ENCODE measurements around the gene ZNHIT2.

The ZNHIT2 gene

DNA sequence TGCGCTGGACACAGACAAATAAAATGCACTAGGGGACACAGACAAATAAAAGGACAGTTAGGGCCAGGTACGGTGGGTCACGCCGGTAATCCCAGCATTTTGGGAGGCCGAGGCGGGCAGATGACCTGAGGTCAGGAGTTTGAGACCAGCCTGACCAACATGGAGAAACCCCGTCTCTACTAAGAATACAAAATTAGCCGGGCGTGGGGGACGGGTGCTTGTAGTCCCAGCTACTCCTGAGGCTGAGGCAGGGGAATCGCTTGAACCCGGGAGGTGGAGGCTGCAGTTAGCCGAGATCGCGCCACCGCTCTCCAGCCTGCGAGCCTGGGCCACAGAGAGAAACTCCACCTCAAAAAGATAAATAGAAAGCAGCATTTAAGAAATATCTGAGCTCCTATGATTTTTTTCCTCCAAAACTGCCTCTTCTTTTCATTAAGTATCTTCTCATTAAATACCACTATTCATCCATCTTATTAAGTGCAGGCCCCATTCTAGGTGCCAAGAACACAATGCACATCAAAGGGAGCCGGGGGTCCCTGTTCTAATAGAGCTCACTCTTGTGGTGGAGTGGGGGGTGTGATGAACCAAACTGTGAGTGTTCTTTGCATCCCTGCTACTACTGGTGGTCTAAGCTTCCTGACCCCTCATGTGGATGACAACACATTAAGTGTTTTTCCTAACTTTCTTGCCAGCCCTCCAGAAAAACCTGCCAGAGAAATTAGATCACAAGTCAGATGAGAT lies 766 bp upstream of the ZNHIT2 start:
- Histone ChIP-seq H3K27ac (peak overlapping the region in 1 of 2 donors; percentile 46), H3K4me3 (no peak overlapping the region)
- DNase-seq (ENCODE audit: low spot score), result no peak
- TF ChIP-seq, protein P1, sequence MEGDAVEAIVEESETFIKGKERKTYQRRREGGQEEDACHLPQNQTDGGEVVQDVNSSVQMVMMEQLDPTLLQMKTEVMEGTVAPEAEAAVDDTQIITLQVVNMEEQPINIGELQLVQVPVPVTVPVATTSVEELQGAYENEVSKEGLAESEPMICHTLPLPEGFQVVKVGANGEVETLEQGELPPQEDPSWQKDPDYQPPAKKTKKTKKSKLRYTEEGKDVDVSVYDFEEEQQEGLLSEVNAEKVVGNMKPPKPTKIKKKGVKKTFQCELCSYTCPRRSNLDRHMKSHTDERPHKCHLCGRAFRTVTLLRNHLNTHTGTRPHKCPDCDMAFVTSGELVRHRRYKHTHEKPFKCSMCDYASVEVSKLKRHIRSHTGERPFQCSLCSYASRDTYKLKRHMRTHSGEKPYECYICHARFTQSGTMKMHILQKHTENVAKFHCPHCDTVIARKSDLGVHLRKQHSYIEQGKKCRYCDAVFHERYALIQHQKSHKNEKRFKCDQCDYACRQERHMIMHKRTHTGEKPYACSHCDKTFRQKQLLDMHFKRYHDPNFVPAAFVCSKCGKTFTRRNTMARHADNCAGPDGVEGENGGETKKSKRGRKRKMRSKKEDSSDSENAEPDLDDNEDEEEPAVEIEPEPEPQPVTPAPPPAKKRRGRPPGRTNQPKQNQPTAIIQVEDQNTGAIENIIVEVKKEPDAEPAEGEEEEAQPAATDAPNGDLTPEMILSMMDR (IDR thresholded peaks at IDR 0.05), result peak; percentile 14

DNA sequence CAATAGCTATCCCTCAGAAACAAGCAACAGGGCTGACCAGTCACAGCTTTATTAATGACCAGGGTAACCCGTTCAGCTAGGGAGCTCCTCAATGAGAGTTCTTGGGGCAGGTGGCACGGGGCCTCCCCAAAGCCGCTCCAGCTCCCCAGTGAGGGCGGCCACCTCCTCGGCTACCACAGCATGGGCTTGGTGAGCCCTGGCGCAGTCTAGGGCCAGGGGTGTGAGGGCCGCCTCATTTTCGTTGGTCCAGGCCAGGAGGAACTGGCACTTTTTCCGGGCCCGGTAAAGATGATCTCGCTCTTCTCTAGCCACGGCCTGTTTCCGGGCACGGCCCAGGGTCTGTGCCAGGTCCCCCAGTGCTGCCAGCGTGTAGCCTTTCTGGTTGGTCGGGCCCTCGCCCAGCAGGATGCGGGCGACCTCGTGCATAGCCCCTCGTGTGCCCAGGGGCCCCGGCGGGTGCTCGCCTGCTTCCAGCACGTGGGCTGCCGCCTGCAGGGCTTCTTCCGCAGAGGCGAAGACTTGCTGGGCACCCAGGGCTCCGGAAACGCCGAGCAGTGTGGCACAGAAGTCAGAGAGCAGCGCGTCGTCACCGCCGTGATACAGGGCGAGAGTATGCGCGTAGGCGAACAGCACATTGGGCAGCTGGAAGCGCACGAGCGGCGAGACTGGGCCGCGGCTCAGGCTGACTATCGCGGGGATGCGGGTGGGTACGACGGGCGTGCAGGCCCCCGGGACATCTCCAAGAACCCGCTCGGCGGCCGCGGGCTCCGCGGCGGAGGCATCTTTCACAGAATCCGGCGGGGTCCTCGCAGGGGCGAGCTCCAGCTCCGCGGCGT lies 913 bp downstream of the ZNHIT2 start:
- no peak for DNase-seq (ENCODE audit: low spot score)
- H3K4me3 ChIP-seq, result peak overlapping the region; percentile 88
- TF ChIP-seq, protein P1 (IDR thresholded peaks at IDR 0.05), result no peak
- peak overlapping the region; percentile 52 to 89 for H3K27ac ChIP-seq

DNA sequence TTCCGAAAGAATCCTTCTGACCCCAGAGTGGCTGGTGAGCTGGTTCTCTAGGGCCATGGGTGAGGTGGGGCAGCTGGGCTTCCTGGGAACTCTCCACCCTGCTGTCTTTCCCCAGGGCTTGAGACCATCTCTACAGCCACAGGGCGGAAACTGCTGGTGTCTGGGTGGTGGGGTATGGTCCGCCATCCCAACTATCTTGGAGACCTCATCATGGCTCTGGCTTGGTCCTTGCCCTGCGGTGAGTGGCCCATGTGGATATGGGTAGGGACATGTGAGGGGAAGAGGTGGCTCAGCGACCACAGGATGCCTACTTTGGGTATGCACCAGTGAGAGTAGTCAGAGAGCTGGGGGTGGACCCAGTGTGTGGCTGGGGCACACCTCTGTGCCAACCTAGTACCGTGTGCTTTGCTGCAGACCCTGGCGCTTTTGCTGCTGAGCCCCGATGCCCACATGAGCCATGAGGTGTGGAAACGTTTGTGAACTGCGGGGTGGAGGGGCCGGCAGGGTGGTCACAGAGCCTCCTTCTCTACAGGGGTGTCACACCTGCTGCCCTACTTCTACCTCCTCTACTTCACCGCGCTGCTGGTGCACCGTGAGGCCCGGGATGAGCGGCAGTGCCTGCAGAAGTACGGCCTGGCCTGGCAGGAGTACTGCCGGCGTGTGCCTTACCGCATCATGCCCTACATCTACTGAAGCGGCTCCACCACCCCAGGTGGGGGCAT lies 2.0 kb downstream of the ZNHIT2 start:
- no peak overlapping the region for H3K4me3 ChIP-seq
- DNase-seq (ENCODE audit: low spot score), result no peak
- TF ChIP-seq, protein P1 (IDR thresholded peaks at IDR 0.05), result no peak
- H3K27ac ChIP-seq, result no peak overlapping the region

DNA sequence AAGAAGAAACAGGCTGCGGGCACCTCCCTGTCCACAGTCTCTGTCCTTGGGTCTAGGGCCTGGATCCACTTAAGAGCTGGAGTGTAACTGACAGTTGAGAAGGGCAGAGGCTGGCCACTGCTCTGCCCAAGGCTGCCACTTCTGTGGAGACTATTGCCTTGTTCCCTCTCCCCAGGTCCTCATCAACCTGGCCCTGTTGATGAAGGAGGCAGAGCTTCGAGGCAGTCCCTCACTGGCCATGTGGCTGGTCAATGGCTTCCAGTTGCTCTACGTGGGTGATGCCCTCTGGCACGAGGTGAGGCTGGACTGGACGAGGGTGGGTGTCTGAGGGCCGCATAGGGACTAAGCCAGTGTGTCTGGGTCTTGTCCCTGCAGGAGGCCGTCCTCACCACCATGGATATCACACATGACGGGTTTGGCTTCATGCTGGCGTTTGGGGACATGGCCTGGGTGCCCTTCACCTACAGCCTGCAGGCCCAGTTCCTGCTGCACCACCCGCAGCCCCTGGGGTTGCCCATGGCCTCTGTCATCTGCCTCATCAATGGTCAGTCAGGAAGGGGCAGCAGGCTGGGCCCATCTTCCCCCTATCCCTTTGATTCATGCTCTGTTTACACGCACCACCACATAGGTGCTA lies 2.8 kb downstream of the ZNHIT2 start:
- H3K27ac ChIP-seq, result no peak overlapping the region
- DNase-seq (ENCODE audit: low spot score), result no peak
- H3K4me3 ChIP-seq, result no peak overlapping the region
- TF ChIP-seq, protein P1 (IDR thresholded peaks at IDR 0.05), result no peak

DNA sequence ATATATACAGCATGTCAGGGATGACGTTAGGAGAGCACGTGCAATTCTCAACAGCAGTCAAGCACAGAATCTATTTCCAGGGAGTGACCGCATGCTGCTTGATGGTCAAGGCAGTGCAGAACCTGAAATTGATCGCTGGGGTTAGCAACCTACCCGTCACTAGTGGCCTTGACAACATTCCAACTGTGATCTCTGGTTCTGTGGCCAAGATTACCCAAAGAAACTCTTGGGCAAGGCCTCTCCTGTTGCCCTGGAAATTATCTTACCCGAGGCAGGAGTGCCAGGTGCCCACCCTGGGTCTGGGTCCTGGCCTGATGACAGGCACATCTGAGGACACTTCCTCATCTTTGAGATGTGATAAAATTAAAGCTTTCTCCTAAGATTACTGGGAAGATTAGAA lies 3.7 kb downstream of the ZNHIT2 start:
- DNase-seq (ENCODE audit: low spot score), result no peak
- TF ChIP-seq, protein P1 (IDR thresholded peaks at IDR 0.05), result no peak
- no peak overlapping the region for H3K27ac ChIP-seq
- H3K4me3 ChIP-seq, result no peak overlapping the region

DNA sequence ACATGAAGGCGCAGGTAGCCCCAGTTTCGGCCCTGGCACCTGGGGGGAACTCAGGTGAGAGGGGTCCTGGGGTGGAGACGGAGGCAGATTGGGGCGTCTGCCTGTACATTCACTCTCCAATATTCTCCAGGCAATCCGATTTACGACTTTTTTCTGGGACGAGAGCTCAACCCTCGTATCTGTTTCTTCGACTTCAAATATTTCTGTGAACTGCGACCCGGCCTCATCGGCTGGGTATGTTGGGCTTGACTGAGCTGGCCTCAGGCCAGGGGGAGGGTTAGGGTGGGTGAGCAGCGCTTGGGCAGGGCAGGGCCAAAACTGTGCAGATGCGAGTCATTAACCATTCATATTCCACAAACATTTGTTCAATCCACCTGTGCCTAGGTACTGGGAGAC lies 4.1 kb downstream of the ZNHIT2 start:
- Histone ChIP-seq H3K4me3 (peak overlapping the region; percentile 76), H3K27ac (no peak overlapping the region)
- DNase-seq (ENCODE audit: low spot score), result no peak
- TF ChIP-seq, protein P1 (IDR thresholded peaks at IDR 0.05), result no peak

All from coronary artery (tissue), 2 donors.